WTC11 (cell line): ENCODE data around the gene NT5C1B. TPM values are rescaled to one million over a fixed set of nuclear protein-coding genes. Genes with fewer than 3 reads are reported as not detected.

Experiments used
- ATAC-seq: fragments of 200-7000 bp; cut with Tn5 transposase; 2 replicates; pipeline ENCODE4 v1.10.0; 2021; ENCODE audit warnings: mild to moderate bottlenecking, moderate library complexity
- CTCF ChIA-PET: fragments of 300-600 bp; sonication (Branson Sonifier 250); formaldehyde crosslinking; loops from one replicate; lab custom pipeline; 2021; ENCODE audit warnings: antibody characterized with exemption; lab: Charles Lee
- POLR2A ChIA-PET: fragments of 350-600 bp; sonication (Branson Sonifier 250); formaldehyde crosslinking; loops from one replicate; lab custom pipeline; 2021; ENCODE audit warnings: antibody characterized with exemption; lab: Charles Lee
- DNase-seq: peaks from one replicate; pipeline ENCODE4 v3.0.0; 2021; ENCODE audit warnings: low spot score
- H3K27ac Mint-ChIP-seq: 2 replicates; pipeline ENCODE4 v1.8.0; 2021; ENCODE audit warnings: mixed read lengths
- H3K27me3 Mint-ChIP-seq: 2 replicates; pipeline ENCODE4 v1.8.0; 2021; ENCODE audit warnings: low read depth, mild to moderate bottlenecking, moderate library complexity, mixed read lengths
- H3K36me3 Mint-ChIP-seq: 2 replicates; pipeline ENCODE4 v1.8.0; 2021; ENCODE audit warnings: mixed read lengths
- H3K4me1 Mint-ChIP-seq: 2 replicates; pipeline ENCODE4 v1.8.0; 2022; ENCODE audit warnings: mixed read lengths
- H3K4me3 Mint-ChIP-seq: 2 replicates; pipeline ENCODE4 v1.8.0; 2021; ENCODE audit warnings: mild to moderate bottlenecking, moderate library complexity, mixed read lengths
- H3K9me3 Mint-ChIP-seq: 2 replicates; pipeline ENCODE4 v1.8.0; 2021; ENCODE audit warnings: mixed read lengths
- CREB1 ChIP-seq: sonication (generic); formaldehyde crosslinking; IDR thresholded peaks from 2 replicates; pipeline ENCODE4 v1.8.0; 2023; ENCODE audit warnings: mild to moderate bottlenecking, missing genetic modification reagents
- CREM ChIP-seq: sonication (generic); formaldehyde crosslinking; IDR thresholded peaks from 2 replicates; pipeline ENCODE4 v1.8.1; 2022; ENCODE audit warnings: mild to moderate bottlenecking, missing genetic modification reagents, moderate library complexity
- ELF4 ChIP-seq: sonication (generic); formaldehyde crosslinking; IDR thresholded peaks from 2 replicates; pipeline ENCODE4 v1.8.1; 2022; ENCODE audit warnings: low read depth, mild to moderate bottlenecking, moderate library complexity, missing genetic modification reagents
- ETV6 ChIP-seq: sonication (generic); formaldehyde crosslinking; IDR thresholded peaks from 2 replicates; pipeline ENCODE4 v1.8.1; 2022; ENCODE audit warnings: mild to moderate bottlenecking, missing genetic modification reagents
- IRF2 ChIP-seq: sonication (generic); formaldehyde crosslinking; IDR thresholded peaks from 2 replicates; pipeline ENCODE4 v1.8.0; 2022; ENCODE audit warnings: low read depth, missing genetic modification reagents, borderline replicate concordance
- MYBL2 ChIP-seq: sonication (generic); formaldehyde crosslinking; IDR thresholded peaks from 2 replicates; pipeline ENCODE4 v1.8.1; 2023; ENCODE audit warnings: mild to moderate bottlenecking, moderate library complexity, missing genetic modification reagents
- NFYB ChIP-seq: sonication (generic); formaldehyde crosslinking; conservative IDR thresholded peaks from 2 replicates; pipeline ENCODE4 v1.8.0; 2022; ENCODE audit warnings: low read depth, missing genetic modification reagents
- NR3C1 ChIP-seq: sonication (generic); formaldehyde crosslinking; conservative IDR thresholded peaks from 2 replicates; pipeline ENCODE4 v1.8.1; 2023; ENCODE audit warnings: low read depth, mild to moderate bottlenecking, missing genetic modification reagents
- SMAD3 ChIP-seq: sonication (generic); formaldehyde crosslinking; IDR thresholded peaks from 2 replicates; pipeline ENCODE4 v1.8.0; 2022; ENCODE audit warnings: missing genetic modification reagents, mild to moderate bottlenecking, borderline replicate concordance
- SOX15 ChIP-seq: fragments of 250-450 bp; sonication (Bioruptor Pico); IDR thresholded peaks from 2 replicates; pipeline ENCODE4 v1.9.0; 2021; ENCODE audit warnings: mild to moderate bottlenecking
- TCF7 ChIP-seq: sonication (generic); formaldehyde crosslinking; IDR thresholded peaks from 2 replicates; pipeline ENCODE4 v1.8.0; 2022; ENCODE audit warnings: mild to moderate bottlenecking, low read depth, missing genetic modification reagents, moderate library complexity
- TEAD1 ChIP-seq: sonication (generic); formaldehyde crosslinking; IDR thresholded peaks from 2 replicates; pipeline ENCODE4 v1.8.0; 2022; ENCODE audit warnings: mild to moderate bottlenecking, missing genetic modification reagents
- TEAD4 ChIP-seq: sonication (generic); formaldehyde crosslinking; IDR thresholded peaks from 2 replicates; pipeline ENCODE4 v1.8.0; 2022; ENCODE audit warnings: mild to moderate bottlenecking, missing genetic modification reagents
- TP53 ChIP-seq: sonication (generic); formaldehyde crosslinking; IDR thresholded peaks from 2 replicates; pipeline ENCODE4 v1.8.1; 2023; ENCODE audit warnings: mild to moderate bottlenecking, missing genetic modification reagents
- ZNF121 ChIP-seq: sonication (generic); formaldehyde crosslinking; IDR thresholded peaks from 2 replicates; pipeline ENCODE4 v1.8.0; 2023; ENCODE audit warnings: missing genetic modification reagents
- ZNF138 ChIP-seq: sonication (generic); formaldehyde crosslinking; conservative IDR thresholded peaks from 2 replicates; pipeline ENCODE4 v1.8.1; 2022; ENCODE audit warnings: mild to moderate bottlenecking, moderate library complexity, missing genetic modification reagents
- ZNF423 ChIP-seq: fragments of 250-450 bp; sonication (Bioruptor Pico); IDR thresholded peaks from 2 replicates; pipeline ENCODE4 v2.1.2; 2022; ENCODE audit warnings: mild to moderate bottlenecking, moderate library complexity
- total RNA-seq: library from RNA; stranded (reverse); gene quantifications from 3 replicates; pipeline ENCODE4 v1.2.3, GENCODE V29; 2021
- TF ChIP-seq, protein P1 (sequence below): sonication (generic); formaldehyde crosslinking; IDR thresholded peaks from 2 replicates; pipeline ENCODE4 v1.8.0; 2023; ENCODE audit warnings: missing genetic modification reagents, mild to moderate bottlenecking, borderline replicate concordance
- TF ChIP-seq, protein P2 (sequence below): sonication (generic); formaldehyde crosslinking; IDR thresholded peaks from 2 replicates; pipeline ENCODE4 v1.8.1; 2023; ENCODE audit warnings: mild to moderate bottlenecking, moderate library complexity, missing genetic modification reagents
- TF ChIP-seq, protein P3 (sequence below): fragments of 250-450 bp; sonication (Bioruptor Pico); IDR thresholded peaks from 2 replicates; pipeline ENCODE4 v1.8.0; 2021; ENCODE audit warnings: mild to moderate bottlenecking
- TF ChIP-seq, protein P4 (sequence below): sonication (generic); formaldehyde crosslinking; IDR thresholded peaks from 2 replicates; pipeline ENCODE4 v1.8.1; 2023; ENCODE audit warnings: mild to moderate bottlenecking, missing genetic modification reagents, borderline replicate concordance
- TF ChIP-seq, protein P5 (sequence below): fragments of 250-450 bp; sonication (Bioruptor Pico); IDR thresholded peaks from 2 replicates; pipeline ENCODE4 v1.9.0; 2021; ENCODE audit warnings: moderate library complexity, mild to moderate bottlenecking, inconsistent platforms, borderline replicate concordance

Gene NT5C1B
- total RNA-seq, 1 experiment from 2014 or later: not detected

DNA sequence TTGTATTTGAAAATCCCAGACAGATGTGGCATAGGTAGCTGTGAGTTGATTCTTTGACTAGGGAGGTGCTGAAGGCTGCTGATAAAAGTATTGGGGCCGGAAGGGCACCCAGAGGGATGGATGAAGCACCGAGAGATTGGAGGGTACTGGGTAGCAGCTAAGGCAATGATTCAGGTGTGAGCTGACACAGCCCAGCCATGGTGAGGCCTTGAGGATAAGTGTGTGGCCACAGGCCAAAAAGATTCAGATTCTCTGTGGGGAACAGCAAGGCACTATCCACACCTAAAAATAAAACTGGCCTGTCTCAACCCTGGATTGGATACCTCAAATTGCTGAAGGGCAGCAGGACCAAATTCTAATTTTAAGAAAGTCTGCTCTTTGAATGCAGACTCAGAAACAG lies 64.1 kb downstream of the NT5C1B start (continued):
- TF ChIP-seq, protein P1, sequence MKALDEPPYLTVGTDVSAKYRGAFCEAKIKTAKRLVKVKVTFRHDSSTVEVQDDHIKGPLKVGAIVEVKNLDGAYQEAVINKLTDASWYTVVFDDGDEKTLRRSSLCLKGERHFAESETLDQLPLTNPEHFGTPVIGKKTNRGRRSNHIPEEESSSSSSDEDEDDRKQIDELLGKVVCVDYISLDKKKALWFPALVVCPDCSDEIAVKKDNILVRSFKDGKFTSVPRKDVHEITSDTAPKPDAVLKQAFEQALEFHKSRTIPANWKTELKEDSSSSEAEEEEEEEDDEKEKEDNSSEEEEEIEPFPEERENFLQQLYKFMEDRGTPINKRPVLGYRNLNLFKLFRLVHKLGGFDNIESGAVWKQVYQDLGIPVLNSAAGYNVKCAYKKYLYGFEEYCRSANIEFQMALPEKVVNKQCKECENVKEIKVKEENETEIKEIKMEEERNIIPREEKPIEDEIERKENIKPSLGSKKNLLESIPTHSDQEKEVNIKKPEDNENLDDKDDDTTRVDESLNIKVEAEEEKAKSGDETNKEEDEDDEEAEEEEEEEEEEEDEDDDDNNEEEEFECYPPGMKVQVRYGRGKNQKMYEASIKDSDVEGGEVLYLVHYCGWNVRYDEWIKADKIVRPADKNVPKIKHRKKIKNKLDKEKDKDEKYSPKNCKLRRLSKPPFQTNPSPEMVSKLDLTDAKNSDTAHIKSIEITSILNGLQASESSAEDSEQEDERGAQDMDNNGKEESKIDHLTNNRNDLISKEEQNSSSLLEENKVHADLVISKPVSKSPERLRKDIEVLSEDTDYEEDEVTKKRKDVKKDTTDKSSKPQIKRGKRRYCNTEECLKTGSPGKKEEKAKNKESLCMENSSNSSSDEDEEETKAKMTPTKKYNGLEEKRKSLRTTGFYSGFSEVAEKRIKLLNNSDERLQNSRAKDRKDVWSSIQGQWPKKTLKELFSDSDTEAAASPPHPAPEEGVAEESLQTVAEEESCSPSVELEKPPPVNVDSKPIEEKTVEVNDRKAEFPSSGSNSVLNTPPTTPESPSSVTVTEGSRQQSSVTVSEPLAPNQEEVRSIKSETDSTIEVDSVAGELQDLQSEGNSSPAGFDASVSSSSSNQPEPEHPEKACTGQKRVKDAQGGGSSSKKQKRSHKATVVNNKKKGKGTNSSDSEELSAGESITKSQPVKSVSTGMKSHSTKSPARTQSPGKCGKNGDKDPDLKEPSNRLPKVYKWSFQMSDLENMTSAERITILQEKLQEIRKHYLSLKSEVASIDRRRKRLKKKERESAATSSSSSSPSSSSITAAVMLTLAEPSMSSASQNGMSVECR (CRISPR knock-in tag): no peak
- no peak for TF ChIP-seq SOX15 (CRISPR knock-in tag)
- TF ChIP-seq IRF2: no peak
- no peak for TF ChIP-seq MYBL2 (CRISPR knock-in tag)
- no peak for TF ChIP-seq SMAD3
- no peak for TF ChIP-seq ETV6 (CRISPR knock-in tag)
- TF ChIP-seq NFYB (CRISPR knock-in tag): no peak
- TF ChIP-seq, protein P2, sequence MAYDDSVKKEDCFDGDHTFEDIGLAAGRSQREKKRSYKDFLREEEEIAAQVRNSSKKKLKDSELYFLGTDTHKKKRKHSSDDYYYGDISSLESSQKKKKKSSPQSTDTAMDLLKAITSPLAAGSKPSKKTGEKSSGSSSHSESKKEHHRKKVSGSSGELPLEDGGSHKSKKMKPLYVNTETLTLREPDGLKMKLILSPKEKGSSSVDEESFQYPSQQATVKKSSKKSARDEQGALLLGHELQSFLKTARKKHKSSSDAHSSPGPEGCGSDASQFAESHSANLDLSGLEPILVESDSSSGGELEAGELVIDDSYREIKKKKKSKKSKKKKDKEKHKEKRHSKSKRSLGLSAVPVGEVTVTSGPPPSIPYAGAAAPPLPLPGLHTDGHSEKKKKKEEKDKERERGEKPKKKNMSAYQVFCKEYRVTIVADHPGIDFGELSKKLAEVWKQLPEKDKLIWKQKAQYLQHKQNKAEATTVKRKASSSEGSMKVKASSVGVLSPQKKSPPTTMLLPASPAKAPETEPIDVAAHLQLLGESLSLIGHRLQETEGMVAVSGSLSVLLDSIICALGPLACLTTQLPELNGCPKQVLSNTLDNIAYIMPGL (CRISPR knock-in tag): no peak

DNA sequence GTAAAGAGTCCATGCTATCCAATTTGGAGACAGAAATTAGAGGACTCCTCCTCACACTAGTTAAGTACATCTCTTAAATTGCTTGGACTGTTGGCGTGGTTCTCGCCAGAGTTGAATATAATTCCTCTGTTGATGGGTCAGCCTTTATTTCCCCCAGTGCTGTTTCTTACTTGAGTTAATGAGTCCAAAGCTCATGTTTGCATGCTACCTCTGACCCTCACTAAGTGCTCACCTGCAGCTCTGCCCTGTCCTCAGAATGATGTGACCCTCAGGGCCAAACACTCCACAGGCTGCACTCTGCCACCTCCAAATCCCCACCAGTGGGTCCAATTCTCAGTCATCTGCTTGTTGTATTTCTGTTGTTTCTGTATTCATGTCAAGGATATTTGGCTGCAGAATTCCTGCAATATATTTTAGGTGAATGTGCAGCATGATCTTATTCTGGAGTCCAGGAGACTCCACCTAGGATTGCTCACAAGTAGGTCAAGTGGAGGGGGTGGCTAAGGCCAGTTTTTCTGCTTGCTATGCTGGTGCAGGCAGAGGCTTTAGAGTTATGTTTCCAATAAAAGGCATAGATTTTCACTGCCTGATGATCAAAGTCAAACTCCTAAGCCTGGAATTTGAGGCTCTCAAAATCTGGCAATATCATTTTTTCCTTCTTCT lies 66.8 kb downstream of the NT5C1B start:
- POLR2A ChIA-PET: no interaction called here
- H3K27ac Mint-ChIP-seq: no peak overlapping the region
- H3K36me3 Mint-ChIP-seq: no peaks in the 10 kb centered on the region
- CTCF ChIA-PET: interaction anchor here (3.1 to 3.3 kb wide), 2 partner anchors 38 to 220 kb away, joined by 22 to 27 read pairs; partner anchors contain the start of gene RDH14
- ATAC-seq (no peak), DNase-seq (no peak)
- no peaks in the 10 kb centered on the region; the same call in 1 of the 2 replicates for H3K27me3 Mint-ChIP-seq
- H3K9me3 Mint-ChIP-seq: no peaks in the 10 kb centered on the region
- peaks cover 7% of the 10 kb centered on the region for H3K4me1 Mint-ChIP-seq
- TF ChIP-seq SMAD3: no peak
- no peak for TF ChIP-seq ZNF423 (CRISPR knock-in tag)
- TF ChIP-seq ELF4 (CRISPR knock-in tag): no peak
- TF ChIP-seq NR3C1 (CRISPR knock-in tag): no peak
- no peak for TF ChIP-seq TEAD4 (CRISPR knock-in tag)
- TF ChIP-seq, protein P3, sequence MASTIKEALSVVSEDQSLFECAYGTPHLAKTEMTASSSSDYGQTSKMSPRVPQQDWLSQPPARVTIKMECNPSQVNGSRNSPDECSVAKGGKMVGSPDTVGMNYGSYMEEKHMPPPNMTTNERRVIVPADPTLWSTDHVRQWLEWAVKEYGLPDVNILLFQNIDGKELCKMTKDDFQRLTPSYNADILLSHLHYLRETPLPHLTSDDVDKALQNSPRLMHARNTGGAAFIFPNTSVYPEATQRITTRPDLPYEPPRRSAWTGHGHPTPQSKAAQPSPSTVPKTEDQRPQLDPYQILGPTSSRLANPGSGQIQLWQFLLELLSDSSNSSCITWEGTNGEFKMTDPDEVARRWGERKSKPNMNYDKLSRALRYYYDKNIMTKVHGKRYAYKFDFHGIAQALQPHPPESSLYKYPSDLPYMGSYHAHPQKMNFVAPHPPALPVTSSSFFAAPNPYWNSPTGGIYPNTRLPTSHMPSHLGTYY: no peak
- TF ChIP-seq, protein P4, sequence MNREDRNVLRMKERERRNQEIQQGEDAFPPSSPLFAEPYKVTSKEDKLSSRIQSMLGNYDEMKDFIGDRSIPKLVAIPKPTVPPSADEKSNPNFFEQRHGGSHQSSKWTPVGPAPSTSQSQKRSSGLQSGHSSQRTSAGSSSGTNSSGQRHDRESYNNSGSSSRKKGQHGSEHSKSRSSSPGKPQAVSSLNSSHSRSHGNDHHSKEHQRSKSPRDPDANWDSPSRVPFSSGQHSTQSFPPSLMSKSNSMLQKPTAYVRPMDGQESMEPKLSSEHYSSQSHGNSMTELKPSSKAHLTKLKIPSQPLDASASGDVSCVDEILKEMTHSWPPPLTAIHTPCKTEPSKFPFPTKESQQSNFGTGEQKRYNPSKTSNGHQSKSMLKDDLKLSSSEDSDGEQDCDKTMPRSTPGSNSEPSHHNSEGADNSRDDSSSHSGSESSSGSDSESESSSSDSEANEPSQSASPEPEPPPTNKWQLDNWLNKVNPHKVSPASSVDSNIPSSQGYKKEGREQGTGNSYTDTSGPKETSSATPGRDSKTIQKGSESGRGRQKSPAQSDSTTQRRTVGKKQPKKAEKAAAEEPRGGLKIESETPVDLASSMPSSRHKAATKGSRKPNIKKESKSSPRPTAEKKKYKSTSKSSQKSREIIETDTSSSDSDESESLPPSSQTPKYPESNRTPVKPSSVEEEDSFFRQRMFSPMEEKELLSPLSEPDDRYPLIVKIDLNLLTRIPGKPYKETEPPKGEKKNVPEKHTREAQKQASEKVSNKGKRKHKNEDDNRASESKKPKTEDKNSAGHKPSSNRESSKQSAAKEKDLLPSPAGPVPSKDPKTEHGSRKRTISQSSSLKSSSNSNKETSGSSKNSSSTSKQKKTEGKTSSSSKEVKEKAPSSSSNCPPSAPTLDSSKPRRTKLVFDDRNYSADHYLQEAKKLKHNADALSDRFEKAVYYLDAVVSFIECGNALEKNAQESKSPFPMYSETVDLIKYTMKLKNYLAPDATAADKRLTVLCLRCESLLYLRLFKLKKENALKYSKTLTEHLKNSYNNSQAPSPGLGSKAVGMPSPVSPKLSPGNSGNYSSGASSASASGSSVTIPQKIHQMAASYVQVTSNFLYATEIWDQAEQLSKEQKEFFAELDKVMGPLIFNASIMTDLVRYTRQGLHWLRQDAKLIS: no peak
- no peak for TF ChIP-seq NFYB (CRISPR knock-in tag)
- no peak for TF ChIP-seq ZNF121 (CRISPR knock-in tag)
- TF ChIP-seq, protein P5, sequence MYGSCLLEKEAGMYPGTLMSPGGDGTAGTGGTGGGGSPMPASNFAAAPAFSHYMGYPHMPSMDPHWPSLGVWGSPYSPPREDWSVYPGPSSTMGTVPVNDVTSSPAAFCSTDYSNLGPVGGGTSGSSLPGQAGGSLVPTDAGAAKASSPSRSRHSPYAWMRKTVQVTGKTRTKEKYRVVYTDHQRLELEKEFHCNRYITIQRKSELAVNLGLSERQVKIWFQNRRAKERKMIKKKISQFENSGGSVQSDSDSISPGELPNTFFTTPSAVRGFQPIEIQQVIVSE (CRISPR knock-in tag): no peak
- TF ChIP-seq CREM (CRISPR knock-in tag): no peak
- TF ChIP-seq TEAD1 (CRISPR knock-in tag): no peak
- TF ChIP-seq ZNF138 (CRISPR knock-in tag): no peak
- TF ChIP-seq CREB1: no peak
- TF ChIP-seq TP53 (CRISPR knock-in tag): no peak
- TF ChIP-seq TCF7: no peak
- no peak overlapping the region for H3K4me3 Mint-ChIP-seq
